Thyroid gland (tissue), 4 donors: ENCODE measurements around the gene HGD. TPM values are rescaled to one million over a fixed set of nuclear protein-coding genes. Genes with fewer than 3 reads are reported as not detected.

ENCODE experiments used
- DNase-seq, 2 donors: peaks; one replicate each; pipeline ENCODE4 v3.0.0-alpha.2; 2019
- H3K27ac ChIP-seq, 3 donors: fragments of 200-600 bp; sonication (generic); 1 replicate in 2 of 3; 2 replicates in 1 of 3; pipeline ENCODE4 v1.5.1; 2016 to 2019; ENCODE audit warnings: mild to moderate bottlenecking in 1 of 3, moderate library complexity in 1 of 3
- H3K27me3 ChIP-seq: fragments of 200-600 bp; sonication (generic); one replicate; pipeline ENCODE4 v1.5.1; 2019
- H3K36me3 ChIP-seq, 2 donors: fragments of 200-600 bp; sonication (generic); one replicate each; pipeline ENCODE4 v1.5.1; 2016 to 2019
- H3K4me1 ChIP-seq, 2 donors: fragments of 200-600 bp; sonication (generic); one replicate each; pipeline ENCODE4 v1.5.1; 2017 to 2019
- H3K4me3 ChIP-seq, 3 donors: fragments of 200-600 bp; sonication (generic); replicated peaks in 1 of 3; 1 replicate in 2 of 3; 2 replicates in 1 of 3; pipeline ENCODE4 v1.5.1; 2016; ENCODE audit warnings: mild to moderate bottlenecking in 1 of 3
- H3K9me3 ChIP-seq: fragments of 200-600 bp; sonication (generic); one replicate; pipeline ENCODE4 v1.5.1; 2017
- POLR2A ChIP-seq, 2 donors: fragments of 450-650 bp; IDR thresholded peaks; one replicate each; pipeline ENCODE4 v1.6.1; 2017; ENCODE audit warnings: antibody characterized with exemption in 2 of 2, mild to moderate bottlenecking in 2 of 2, moderate library complexity in 1 of 2
- WGBS, 2 donors: methylation state at CpG; one replicate each; pipeline ENCODE4 v1.1.5; 2017; 5-methylcytosine and 5-hydroxymethylcytosine counted together
- intact Hi-C: fragments of 100-400 bp; cut with DNase I; formaldehyde crosslinking; loops from one replicate; pipeline ENCODE4 v1.15.1; 2023
- total RNA-seq, 4 donors: library from RNA; depleted of rRNA; stranded (reverse); fragments of >200 nt; gene quantifications; one replicate each; pipeline ENCODE4 v1.2.3, GENCODE V29; 2016
- TF ChIP-seq, protein P1 (sequence below), 6 experiments: fragments of 200-600 bp in 3 of 6; fragments of 450-650 bp in 3 of 6; sonication (generic) in 3 of 6; IDR thresholded peaks; one replicate each; pipeline ENCODE4 v1.5.1; 2016 to 2019; ENCODE audit warnings: antibody characterized with exemption in 6 of 6, mild to moderate bottlenecking in 2 of 6, inconsistent platforms in 1 of 6, moderate library complexity in 1 of 6

The HGD gene
- total RNA-seq, 4 donors from 2014 or later, result 36.8 to 136 (median 74.7) TPM

DNA sequence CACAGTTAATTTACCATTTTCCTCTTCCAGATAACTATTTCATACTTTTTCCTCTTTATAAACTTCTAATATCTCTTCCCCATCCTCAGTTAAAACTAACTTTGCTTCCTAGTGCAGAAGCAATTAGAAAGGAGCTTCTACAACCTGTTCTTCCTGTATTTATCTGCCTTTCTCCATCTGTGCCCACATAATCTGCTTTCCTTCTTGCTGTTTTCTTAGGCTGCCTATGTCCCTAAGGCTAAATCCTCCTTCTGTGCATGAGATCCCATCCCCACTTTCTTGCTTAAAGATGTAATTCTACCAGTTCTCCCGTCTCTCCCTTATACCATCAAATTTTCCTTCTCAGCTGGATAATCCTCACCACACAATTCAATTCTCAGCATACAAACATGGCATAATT is 28.3 kb upstream of the HGD start:
- intact Hi-C loops, result no loop called here
- no peak overlapping the region for H3K27ac ChIP-seq
- no peaks in the 10 kb centered on the region for H3K4me1 ChIP-seq
- no peak overlapping the region for H3K4me3 ChIP-seq
- TF ChIP-seq POLR2A (IDR thresholded peaks at IDR 0.05), result no peak
- TF ChIP-seq, protein P1, sequence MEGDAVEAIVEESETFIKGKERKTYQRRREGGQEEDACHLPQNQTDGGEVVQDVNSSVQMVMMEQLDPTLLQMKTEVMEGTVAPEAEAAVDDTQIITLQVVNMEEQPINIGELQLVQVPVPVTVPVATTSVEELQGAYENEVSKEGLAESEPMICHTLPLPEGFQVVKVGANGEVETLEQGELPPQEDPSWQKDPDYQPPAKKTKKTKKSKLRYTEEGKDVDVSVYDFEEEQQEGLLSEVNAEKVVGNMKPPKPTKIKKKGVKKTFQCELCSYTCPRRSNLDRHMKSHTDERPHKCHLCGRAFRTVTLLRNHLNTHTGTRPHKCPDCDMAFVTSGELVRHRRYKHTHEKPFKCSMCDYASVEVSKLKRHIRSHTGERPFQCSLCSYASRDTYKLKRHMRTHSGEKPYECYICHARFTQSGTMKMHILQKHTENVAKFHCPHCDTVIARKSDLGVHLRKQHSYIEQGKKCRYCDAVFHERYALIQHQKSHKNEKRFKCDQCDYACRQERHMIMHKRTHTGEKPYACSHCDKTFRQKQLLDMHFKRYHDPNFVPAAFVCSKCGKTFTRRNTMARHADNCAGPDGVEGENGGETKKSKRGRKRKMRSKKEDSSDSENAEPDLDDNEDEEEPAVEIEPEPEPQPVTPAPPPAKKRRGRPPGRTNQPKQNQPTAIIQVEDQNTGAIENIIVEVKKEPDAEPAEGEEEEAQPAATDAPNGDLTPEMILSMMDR (IDR thresholded peaks at IDR 0.05), result no peak
- no peaks in the 10 kb centered on the region for H3K9me3 ChIP-seq
- H3K36me3 ChIP-seq, result peaks cover 0 to under 1% of the 10 kb centered on the region in 2 donors
- no peaks in the 10 kb centered on the region for H3K27me3 ChIP-seq
- whole genome bisulfite sequencing, 2 donors, result 93 to 95% methylated on average over 1 of the region's 1 CpG
- DNase-seq, result no peak

DNA sequence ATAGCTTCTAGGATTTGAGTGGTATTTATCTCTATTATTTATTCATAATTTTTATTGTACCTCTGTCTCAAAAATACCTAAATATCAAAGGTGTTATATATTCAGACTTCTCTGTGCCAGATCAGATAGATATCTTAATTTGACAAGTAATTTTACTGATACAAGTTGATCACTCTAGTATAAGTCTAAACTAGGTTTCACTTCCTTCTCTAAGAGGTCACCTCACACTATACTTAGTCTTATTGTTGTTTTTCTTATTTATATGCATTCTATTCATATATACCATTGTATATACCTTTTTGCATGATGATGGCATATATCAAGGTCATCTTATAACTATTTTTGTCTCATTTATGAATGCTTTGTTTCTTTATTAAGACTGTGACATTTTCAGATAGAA is 26.4 kb upstream of the HGD start:
- no peak for TF ChIP-seq POLR2A (IDR thresholded peaks at IDR 0.05)
- TF ChIP-seq, protein P1 (IDR thresholded peaks at IDR 0.05), result no peak
- Histone ChIP-seq H3K27me3 (no peaks in the 10 kb centered on the region), H3K4me1 (no peaks in the 10 kb centered on the region), H3K36me3 (peaks cover 0 to 2% of the 10 kb centered on the region in 2 donors), H3K4me3 (no peak overlapping the region), H3K9me3 (no peaks in the 10 kb centered on the region), H3K27ac (no peak overlapping the region)
- intact Hi-C loops, result no loop called here
- no peak for DNase-seq

DNA sequence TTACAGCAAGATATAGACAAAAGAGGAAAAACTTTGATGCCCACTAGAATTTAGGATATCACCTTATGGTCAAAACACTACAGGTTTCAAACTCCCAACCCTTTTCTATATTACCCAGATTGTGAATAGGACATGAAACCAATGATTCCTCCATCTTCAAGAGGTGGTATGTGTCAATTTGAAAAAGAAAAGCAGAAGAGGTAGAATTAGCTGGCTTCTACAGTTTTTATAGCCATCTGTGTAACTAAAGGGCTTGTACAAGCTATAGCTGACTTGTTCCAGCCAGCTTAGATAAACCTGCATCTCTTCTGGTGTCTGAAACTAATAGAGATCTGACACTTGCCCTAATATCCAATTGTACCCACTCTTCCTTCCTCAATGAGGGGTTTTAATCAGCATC is 24.9 kb upstream of the HGD start:
- Histone ChIP-seq H3K4me1 (no peaks in the 10 kb centered on the region), H3K27ac (no peak overlapping the region), H3K9me3 (no peaks in the 10 kb centered on the region), H3K36me3 (peaks cover 0 to 2% of the 10 kb centered on the region in 2 donors), H3K4me3 (no peak overlapping the region), H3K27me3 (no peaks in the 10 kb centered on the region)
- no peak for DNase-seq
- intact Hi-C loops, result no loop called here
- TF ChIP-seq, protein P1 (IDR thresholded peaks at IDR 0.05), result no peak
- no peak for TF ChIP-seq POLR2A (IDR thresholded peaks at IDR 0.05)

DNA sequence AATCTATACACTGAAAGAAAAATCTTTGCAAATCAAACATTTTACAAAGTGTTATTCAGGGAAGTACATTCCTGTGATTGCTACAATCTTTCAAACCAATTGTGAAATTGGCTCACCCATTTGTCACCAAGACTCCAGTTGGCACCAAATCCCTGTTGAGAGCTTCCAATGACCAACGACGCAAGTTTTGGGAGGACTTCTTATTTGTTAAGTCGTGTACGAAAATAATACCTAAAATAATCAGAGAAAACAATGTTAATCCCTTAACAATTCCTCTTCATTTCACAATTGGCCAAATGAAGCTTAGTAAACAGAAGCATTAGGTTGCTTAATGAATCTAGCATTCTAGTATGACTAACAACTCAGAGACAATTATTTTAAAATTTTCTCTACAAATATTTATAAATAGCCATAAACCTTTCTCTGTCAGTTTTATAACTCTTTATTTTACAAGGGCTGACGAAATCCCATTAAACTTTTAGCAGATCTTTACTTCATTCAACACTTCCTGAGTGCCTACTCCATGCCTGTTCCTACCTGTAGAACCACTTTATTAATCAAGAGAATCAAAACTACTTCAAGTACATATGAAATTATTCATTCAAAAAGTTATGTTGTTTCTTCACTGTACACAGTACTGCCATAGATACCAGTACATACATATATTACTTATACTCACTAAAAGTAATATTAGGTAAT is 24.0 kb upstream of the HGD start:
- Histone ChIP-seq H3K4me3 (no peak overlapping the region), H3K27ac (no peak overlapping the region), H3K9me3 (no peaks in the 10 kb centered on the region), H3K4me1 (no peaks in the 10 kb centered on the region), H3K27me3 (no peaks in the 10 kb centered on the region), H3K36me3 (peaks cover 0 to 2% of the 10 kb centered on the region in 2 donors)
- DNase-seq, result no peak
- TF ChIP-seq POLR2A (IDR thresholded peaks at IDR 0.05), result no peak
- TF ChIP-seq, protein P1 (IDR thresholded peaks at IDR 0.05), result no peak
- intact Hi-C loops, result no loop called here
- WGBS, 2 donors, result 94 to 96% methylated on average over 5 of the region's 5 CpGs

DNA sequence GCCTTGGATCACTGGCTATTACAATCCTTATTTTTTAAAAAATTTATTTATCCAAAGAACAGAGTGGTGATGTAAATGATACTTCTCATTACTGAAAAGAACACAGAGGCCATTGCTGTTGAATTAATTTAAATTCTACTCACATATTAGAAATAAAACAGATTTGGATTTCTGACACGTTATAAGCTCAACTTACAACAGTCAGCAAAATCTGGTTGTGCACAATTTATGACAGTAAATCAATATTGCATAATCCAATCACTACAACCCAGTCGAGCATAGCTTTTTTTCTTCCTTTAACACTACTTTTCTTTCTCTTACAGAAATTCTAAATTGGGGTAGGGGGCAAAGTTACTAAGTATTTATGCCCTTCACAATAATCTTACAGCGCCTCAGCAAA is 17.3 kb upstream of the HGD start:
- TF ChIP-seq, protein P1 (IDR thresholded peaks at IDR 0.05), result no peak
- TF ChIP-seq POLR2A (IDR thresholded peaks at IDR 0.05), result no peak
- no peak for DNase-seq
- Histone ChIP-seq H3K27ac (no peak overlapping the region), H3K4me3 (no peak overlapping the region), H3K9me3 (no peaks in the 10 kb centered on the region), H3K27me3 (no peaks in the 10 kb centered on the region), H3K4me1 (no peaks in the 10 kb centered on the region), H3K36me3 (no peaks in the 10 kb centered on the region)
- intact Hi-C loops, result no loop called here
- WGBS, 2 donors, result 95 to 98% methylated on average over 3 of the region's 3 CpGs
